ENCODE measurements around the gene PROS1. TPM values are rescaled to one million over a fixed set of nuclear protein-coding genes. Genes with fewer than 3 reads are reported as not detected.

The PROS1 gene
- total and polyA plus RNA-seq, 2 of the 8 experiments (the other 6 are each of a cell fraction or from before 2014, with no cell fraction given) = 0.65 to 2.5 TPM

DNA sequence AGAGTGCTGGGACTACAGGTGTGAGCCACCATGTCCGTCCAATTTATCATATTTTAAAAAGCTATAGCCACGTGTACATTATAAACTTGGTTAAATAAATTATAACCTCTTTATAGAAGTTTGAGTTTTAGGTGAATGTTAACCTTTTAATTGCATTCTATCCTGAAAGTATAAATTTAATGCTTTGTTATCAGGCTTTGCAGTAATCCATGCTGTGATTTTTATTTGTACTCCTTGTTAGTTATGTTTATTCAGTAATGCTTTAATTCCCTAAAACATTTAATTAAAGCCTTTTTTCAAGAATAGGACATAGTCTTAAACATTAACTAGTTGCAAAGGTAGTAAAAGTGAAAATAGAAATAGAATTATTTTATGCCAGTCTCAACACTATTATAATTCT, 17.9 kb upstream of the PROS1 start:
- POLR2A ChIA-PET (ENCODE audit: partially characterized antibody) = no interaction called here
- Histone ChIP-seq H4K91ac (replicated peaks; ENCODE audit: insufficient read length, low read length) (no peak overlapping the region), H3K14ac (ENCODE audit: insufficient read length) (no peak overlapping the region), H3K4ac (replicated peaks; ENCODE audit: insufficient read length, low read depth, low read length) (no peak overlapping the region), H4K20me1 (replicated peaks in 1 of 2; ENCODE audit: control insufficient read depth in 1 of 2, insufficient read depth in 2 of 2, low read length in 2 of 2) (no peaks in the 10 kb centered on the region), H2BK15ac (ENCODE audit: low read length) (no peak overlapping the region), H2BK5ac (ENCODE audit: low read depth, low read length) (no peak overlapping the region), H3K56ac (replicated peaks; ENCODE audit: insufficient read length, low read depth, low read length) (no peak overlapping the region), H2BK120ac (replicated peaks; ENCODE audit: low read depth, low read length) (no peak overlapping the region), H3K79me1 (ENCODE audit: low read depth, low read length) (no peaks in the 10 kb centered on the region; the same call in 1 of the 2 replicates), H2AK5ac (ENCODE audit: low read depth, low read length) (no peak overlapping the region), H3K79me2 (ENCODE audit: control insufficient read depth in 1 of 2, insufficient read depth in 2 of 2, low read length in 2 of 2) (peaks cover 0 to 4% of the 10 kb centered on the region in 2 experiments; a peak in 2 of 4 replicates), H3K9me3 (ENCODE audit: insufficient read depth in 2 of 2, low read depth in 1 of 2, low read length in 1 of 2) (no peaks in the 10 kb centered on the region), H3K9ac (replicated peaks in 1 of 4; ENCODE audit: extremely low read depth in 1 of 4, low read depth in 3 of 4, low read length in 3 of 4) (no peak overlapping the region), H3K4me3 (ENCODE audit: extremely low read depth in 1 of 4, insufficient read depth in 2 of 4, low read depth in 3 of 4, low read length in 4 of 4) (no peak overlapping the region), H4K5ac (ENCODE audit: insufficient read length, low read depth, low read length) (no peak overlapping the region), H3K4me1 (replicated peaks in 1 of 4; ENCODE audit: control insufficient read depth in 3 of 4, insufficient read depth in 4 of 4, low read length in 3 of 4) (no peaks in the 10 kb centered on the region), H4K8ac (ENCODE audit: extremely low read depth, insufficient read depth, low read length) (no peak overlapping the region), H3K36me3 (ENCODE audit: control insufficient read depth in 2 of 4, insufficient read depth in 4 of 4, low read length in 3 of 4) (no peaks in the 10 kb centered on the region), H3K27me3 (replicated peaks in 1 of 4; ENCODE audit: control insufficient read depth in 3 of 4, extremely low read depth in 1 of 4, insufficient read depth in 3 of 4, low read length in 3 of 4) (no peaks in the 10 kb centered on the region), H3K4me2 (ENCODE audit: insufficient read depth in 1 of 2, low read depth in 2 of 2, low read length in 2 of 2) (no peak overlapping the region), H2BK12ac (ENCODE audit: low read depth, low read length) (no peak overlapping the region), H3K23me2 (ENCODE audit: low read depth, low read length) (no peaks in the 10 kb centered on the region), H3K27ac (ENCODE audit: low read depth, low read length) (no peak overlapping the region), H3K18ac (ENCODE audit: extremely low read depth, low read length) (no peak overlapping the region), H3K23ac (ENCODE audit: insufficient read length) (no peak overlapping the region), H2AFZ (ENCODE audit: low read length) (no peak overlapping the region), H2BK20ac (ENCODE audit: low read length) (no peak overlapping the region)
- TF ChIP-seq JUND (IDR thresholded peaks at IDR 0.05; ENCODE audit: low read length) (no peak), SAP30 (IDR thresholded peaks at IDR 0.05; ENCODE audit: insufficient read depth, insufficient replicate concordance, low read length) (no peak), KDM1A (IDR thresholded peaks at IDR 0.05; ENCODE audit: borderline replicate concordance, low read length) (no peak), RFX5 (IDR thresholded peaks at IDR 0.05; ENCODE audit: borderline replicate concordance, low read depth, low read length) (no peak), EGR1 (IDR thresholded peaks at IDR 0.05; ENCODE audit: borderline replicate concordance, low read depth, low read length) (no peak), SIRT6 (IDR thresholded peaks at IDR 0.05; ENCODE audit: low read length) (no peak), RBBP5 (IDR thresholded peaks at IDR 0.05; ENCODE audit: borderline replicate concordance, low read depth, low read length) (no peak), POLR2A (IDR thresholded peaks at IDR 0.05; ENCODE audit: control extremely low read depth in 1 of 2, low read depth in 2 of 2, low read length in 2 of 2) (no peak)
- FAIRE-seq = no peak
- no peak for DNase-seq (ENCODE audit: low read depth in 1 of 2, low spot score in 2 of 2)
- WGBS, 2 experiments (ENCODE audit: extremely low coverage in 1 of 2, insufficient coverage in 1 of 2, insufficient read length in 1 of 2, insufficient replicate concordance in 2 of 2, low coverage in 1 of 2, low lambda C conversion rate in 2 of 2, missing lambda C conversion rate in 1 of 2) = 83% methylated on average over 2 of the region's 2 CpGs; no CpG with 5 or more reads in 1 of the 2 experiments
- CTCF ChIA-PET (ENCODE audit: partially characterized antibody) = interaction anchor here (1.7 kb wide), 1 partner anchor 10 kb away, joined by 4 read pairs; no protein-coding TSS in a partner anchor
